Body of pancreas (tissue), 4 donors: Measurements from ENCODE around the gene CSF2. TPM values are rescaled to one million over a fixed set of nuclear protein-coding genes. Genes with fewer than 3 reads are reported as not detected.
A peak's percentile ranks its signal among the peaks of the same experiment; 100 is the strongest.

Experiments
- ATAC-seq: fragments of 150-250 bp; one replicate; pipeline ENCODE4 v1.9.1; 2016
- DNase-seq, 4 donors: peaks; one replicate each; pipeline ENCODE4 v3.0.0-alpha.2; 2019
- H3K27ac ChIP-seq, 4 donors: fragments of 200-600 bp; sonication (generic); 1 replicate in 3 of 4; 2 replicates in 1 of 4; pipeline versions ENCODE4 v1.5.1 to v1.6.1; 2016 to 2019; ENCODE audit warnings: mild to moderate bottlenecking in 1 of 4, mixed read lengths in 1 of 4, moderate library complexity in 1 of 4
- H3K27me3 ChIP-seq, 2 donors: fragments of 200-600 bp; sonication (generic); one replicate each; pipeline ENCODE4 v1.6.0; 2016; ENCODE audit warnings: mild to moderate bottlenecking in 1 of 2
- H3K36me3 ChIP-seq, 2 donors: fragments of 200-600 bp; sonication (generic); replicated peaks in 1 of 2; 2 replicates each; pipeline ENCODE4 v1.5.1; 2016; ENCODE audit warnings: low read depth in 2 of 2; ENCODE audit not compliant: insufficient read depth in 1 of 2
- H3K4me1 ChIP-seq: fragments of 200-600 bp; sonication (generic); one replicate; pipeline ENCODE4 v1.6.0; 2016
- H3K4me3 ChIP-seq, 2 donors: fragments of 200-600 bp; sonication (generic); 1 replicate in 1 of 2; 2 replicates in 1 of 2; pipeline ENCODE4 v1.5.1; 2016 to 2019
- H3K9me3 ChIP-seq, 3 donors: fragments of 200-600 bp; sonication (generic); 1 replicate in 2 of 3; 2 replicates in 1 of 3; pipeline ENCODE4 v1.5.1; 2016
- CTCF ChIP-seq, 7 experiments: fragments of 450-650 bp in 4 of 7; fragments of 200-600 bp in 3 of 7; sonication (generic) in 3 of 7; IDR thresholded peaks; one replicate each; pipeline ENCODE4 v1.5.1; 2016 to 2019; ENCODE audit warnings: antibody characterized with exemption in 7 of 7
- POLR2A ChIP-seq, 3 donors: fragments of 450-650 bp; IDR thresholded peaks; one replicate each; pipeline ENCODE4 v1.6.1; 2016; ENCODE audit warnings: antibody characterized with exemption in 3 of 3, mild to moderate bottlenecking in 2 of 3
- WGBS, 2 donors: methylation state at CpG; one replicate each; pipeline ENCODE4 v1.1.5; 2017; 5-methylcytosine and 5-hydroxymethylcytosine counted together
- intact Hi-C: fragments of 100-400 bp; cut with DNase I; formaldehyde crosslinking; loops from one replicate; pipeline ENCODE4 v1.15.1; 2023
- total RNA-seq, 2 donors: library from RNA; depleted of rRNA; stranded (reverse); fragments of >200 nt; gene quantifications; one replicate each; pipeline ENCODE4 v1.1.0, GENCODE V29; 2016

CSF2 gene
- total RNA-seq, 2 donors from 2014 or later: not detected

GRCh38 chr5:132059696-132060500, 13.7 kb upstream of the CSF2 start:
- peak in 1 of 4 donors; percentile 3 for DNase-seq
- WGBS, 2 donors: 83 to 84% methylated on average over 7 to 10 of the region's 13 CpGs
- Histone ChIP-seq H3K36me3 (no peaks in the 10 kb centered on the region), H3K4me3 (no peak overlapping the region), H3K27ac (no peak overlapping the region), H3K4me1 (no peaks in the 10 kb centered on the region), H3K27me3 (no peaks in the 10 kb centered on the region), H3K9me3 (no peaks in the 10 kb centered on the region)
- intact Hi-C loops: no loop called here
- no peak for ATAC-seq
- TF ChIP-seq CTCF (IDR thresholded peaks at IDR 0.05): no peak
- TF ChIP-seq POLR2A (IDR thresholded peaks at IDR 0.05): no peak

GRCh38 chr5:132060501-132061161, 13.0 kb upstream of the CSF2 start, which contains the start of gene IL3:
IL3 (plus strand) TSS chr5:132060655; CDS start chr5:132060707, 52 bp downstream.
- no peaks in the 10 kb centered on the region for H3K4me1 ChIP-seq
- WGBS, 2 donors: 77 to 81% methylated on average over 13 to 16 of the region's 16 CpGs
- no peak for TF ChIP-seq POLR2A (IDR thresholded peaks at IDR 0.05)
- TF ChIP-seq CTCF (IDR thresholded peaks at IDR 0.05): no peak
- H3K4me3 ChIP-seq: no peak within 1 kb of the TSS
- DNase-seq (peak in 3 of 4 donors; percentile 2 to 10 (median 2)), ATAC-seq (no peak)
- H3K27ac ChIP-seq: no peak within 1 kb of the TSS
- H3K9me3 ChIP-seq: no peaks in the 10 kb centered on the region
- intact Hi-C loops: no loop called here
- no peaks in the 10 kb centered on the region for H3K27me3 ChIP-seq
- H3K36me3 ChIP-seq: no peaks in the 10 kb centered on the region

GRCh38 chr5:132063090-132063911, 10.3 kb upstream of the CSF2 start:
- WGBS, 2 donors: 28 to 35% methylated on average over 9 of the region's 9 CpGs
- Histone ChIP-seq H3K9me3 (no peaks in the 10 kb centered on the region), H3K27me3 (no peaks in the 10 kb centered on the region), H3K36me3 (no peaks in the 10 kb centered on the region), H3K4me3 (no peak overlapping the region), H3K4me1 (no peaks in the 10 kb centered on the region), H3K27ac (no peak overlapping the region)
- ATAC-seq (peak; percentile 69), DNase-seq (peak; percentile 68 to 79 (median 72))
- intact Hi-C loops: no loop called here
- TF ChIP-seq POLR2A (IDR thresholded peaks at IDR 0.05) (no peak), CTCF (IDR thresholded peaks at IDR 0.05) (peak; percentile 70 to 97 (median 85))

- H3K4me1 ChIP-seq: no peaks in the 10 kb centered on the region
- H3K27ac ChIP-seq: no peak overlapping the region
- H3K36me3 ChIP-seq: no peaks in the 10 kb centered on the region
- no peaks in the 10 kb centered on the region for H3K9me3 ChIP-seq
- TF ChIP-seq POLR2A (IDR thresholded peaks at IDR 0.05) (no peak), CTCF (IDR thresholded peaks at IDR 0.05) (no peak)
- intact Hi-C loops: no loop called here
- H3K27me3 ChIP-seq: no peaks in the 10 kb centered on the region
- 41 to 55% methylated on average over 4 to 5 of the region's 5 CpGs for WGBS, 2 donors
- H3K4me3 ChIP-seq: no peak overlapping the region
- ATAC-seq (no peak), DNase-seq (peak in 2 of 4 donors; percentile 3 to 5)
Observed at GRCh38 chr5:132064140-132064539, 9.4 kb upstream of the CSF2 start.
